ENCODE results near the gene ETFDH.
"Not testable (repeated sequence)": the region's sequence is repeated elsewhere in the genome, so short reads cannot be mapped to it uniquely, and the experiment has no call there.

Gene ETFDH

DNA sequence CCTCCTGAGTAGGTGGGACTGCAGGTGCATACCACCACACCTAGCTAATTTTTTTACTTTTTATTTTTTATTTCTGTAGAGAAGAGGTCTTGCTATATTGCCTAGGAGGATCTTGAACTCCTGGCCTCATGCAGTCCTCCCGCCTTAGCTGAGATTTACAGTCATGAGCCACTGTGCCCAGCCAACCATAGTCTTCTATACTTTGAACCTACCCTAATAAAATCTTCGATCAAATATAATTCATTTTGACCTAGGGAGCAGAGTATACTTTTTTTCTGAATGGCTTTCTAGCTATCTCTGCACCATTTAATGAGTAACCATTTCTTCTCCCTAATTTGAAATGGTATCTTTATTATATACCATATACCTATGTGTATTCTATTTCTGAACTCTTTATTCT, 6.7 kb downstream of the ETFDH start:
- no peak for DNase-seq (ENCODE audit: low read depth in 2 of 2)

DNA sequence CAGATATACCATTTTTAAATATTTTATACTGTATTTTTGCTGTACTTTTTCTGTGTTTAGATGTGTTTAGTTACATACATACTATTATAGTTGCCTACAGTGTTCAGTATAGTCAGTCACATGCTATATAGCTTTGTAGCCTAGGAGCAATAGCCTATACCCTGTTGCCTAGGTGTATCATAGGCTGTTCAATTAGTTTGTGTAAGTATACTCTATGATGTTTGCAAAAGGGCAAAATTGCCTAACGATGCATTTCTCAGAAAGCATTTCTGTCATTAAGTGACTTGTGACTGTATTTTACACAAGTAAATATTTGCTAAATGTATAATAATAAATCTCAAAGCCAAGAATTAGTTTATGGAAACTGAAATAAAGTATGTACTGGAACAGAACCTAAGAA, 9.5 kb downstream of the ETFDH start:
- no peak for DNase-seq (ENCODE audit: low read depth in 2 of 2)

DNA sequence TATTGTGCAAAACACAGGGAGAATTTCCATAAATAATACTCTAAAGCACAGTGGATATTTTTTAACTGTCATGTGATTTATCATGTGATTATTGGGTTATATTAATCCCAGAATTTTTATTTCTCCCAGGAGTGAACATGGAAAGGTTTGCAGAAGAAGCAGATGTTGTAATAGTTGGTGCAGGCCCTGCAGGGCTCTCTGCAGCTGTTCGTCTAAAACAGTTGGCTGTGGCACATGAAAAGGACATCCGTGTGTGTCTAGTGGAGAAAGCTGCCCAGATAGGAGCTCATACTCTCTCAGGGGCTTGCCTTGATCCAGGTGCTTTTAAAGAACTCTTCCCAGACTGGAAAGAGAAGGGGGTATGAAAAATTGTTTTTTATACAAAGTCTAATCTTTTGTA, 10.0 kb downstream of the ETFDH start:
- DNase-seq (ENCODE audit: low read depth in 2 of 2): no peak

DNA sequence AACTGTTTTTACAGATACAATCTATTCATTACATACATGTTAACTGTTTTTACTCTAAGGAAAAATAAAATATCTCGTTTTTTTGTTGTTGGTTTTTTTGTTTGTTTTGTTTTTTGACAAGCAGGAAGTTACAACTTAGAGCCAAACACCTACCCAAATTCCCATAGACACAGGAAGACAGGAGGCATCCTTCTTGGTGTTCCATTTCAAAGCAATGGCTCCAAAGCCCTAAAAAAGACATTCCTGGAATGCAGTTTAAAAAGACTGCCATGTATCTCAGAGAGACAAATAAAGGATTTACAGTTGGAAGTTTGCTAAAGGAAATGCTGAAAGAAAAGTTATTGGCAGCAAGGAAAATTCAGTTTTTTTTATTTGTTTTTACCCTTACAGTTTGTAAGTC, 16.7 kb downstream of the ETFDH start:
- DNase-seq (ENCODE audit: low read depth in 2 of 2): no peak

DNA sequence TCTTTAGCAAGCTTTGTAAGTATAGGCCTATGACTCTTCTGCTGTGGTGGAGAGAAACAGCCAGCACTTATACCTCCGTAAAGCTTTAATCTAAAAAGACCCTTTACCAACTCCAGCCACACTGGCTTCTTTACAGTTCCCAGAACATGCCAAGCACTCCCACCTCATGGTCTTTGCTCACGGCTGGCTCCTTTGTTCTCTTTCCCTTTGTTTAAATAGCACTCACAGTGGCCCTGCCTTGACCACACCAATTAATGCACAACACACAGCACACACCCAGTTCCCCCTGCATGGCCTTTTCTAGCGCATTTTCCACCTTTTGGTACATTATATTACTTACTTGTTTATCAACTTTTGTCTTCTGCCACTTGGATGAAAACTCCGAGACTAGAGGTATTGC, 32.2 kb downstream of the ETFDH start:
- DNase-seq (ENCODE audit: low read depth in 2 of 2): no peak

DNA sequence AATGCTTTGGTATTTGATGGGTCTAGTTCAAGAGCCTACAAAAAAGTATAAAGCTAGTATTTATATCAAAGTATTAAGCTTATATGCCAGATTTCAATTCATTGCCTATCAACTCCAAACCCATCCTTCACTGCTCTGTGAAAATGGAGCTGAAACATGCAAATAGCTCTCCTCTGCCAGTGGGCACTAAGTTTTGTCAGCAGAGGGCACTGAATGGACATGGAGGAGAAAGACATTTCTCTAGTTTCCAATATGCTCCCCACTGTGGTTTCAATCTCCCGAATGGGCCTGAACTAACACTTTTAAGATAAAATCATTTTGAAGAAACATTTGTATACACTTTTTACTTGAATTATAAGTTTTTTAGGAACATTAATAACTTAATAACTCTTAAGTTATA, 38.7 kb downstream of the ETFDH start:
- no peak for DNase-seq (ENCODE audit: low read depth in 2 of 2)

DNA sequence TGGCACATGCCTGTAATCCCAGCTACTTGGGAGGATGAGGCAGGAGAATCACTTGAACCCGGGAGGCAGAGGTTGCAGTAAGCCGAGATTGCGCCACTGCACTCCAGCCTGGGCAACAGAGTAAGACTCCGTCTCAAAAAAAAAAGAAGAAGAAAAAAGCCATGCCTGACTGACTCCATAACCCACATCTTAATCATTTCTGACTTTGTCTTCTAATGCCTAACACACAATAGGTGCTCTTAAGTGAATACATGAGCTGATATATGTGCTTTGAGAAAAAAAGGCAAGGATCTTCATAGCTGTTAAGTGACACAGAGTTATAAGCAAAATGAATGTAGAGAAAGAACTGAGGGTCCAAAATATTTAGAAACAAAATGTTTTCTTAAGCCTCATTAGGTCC, 40.5 kb downstream of the ETFDH start:
- DNase-seq (ENCODE audit: low read depth in 2 of 2): not testable (repeated sequence)

DNA sequence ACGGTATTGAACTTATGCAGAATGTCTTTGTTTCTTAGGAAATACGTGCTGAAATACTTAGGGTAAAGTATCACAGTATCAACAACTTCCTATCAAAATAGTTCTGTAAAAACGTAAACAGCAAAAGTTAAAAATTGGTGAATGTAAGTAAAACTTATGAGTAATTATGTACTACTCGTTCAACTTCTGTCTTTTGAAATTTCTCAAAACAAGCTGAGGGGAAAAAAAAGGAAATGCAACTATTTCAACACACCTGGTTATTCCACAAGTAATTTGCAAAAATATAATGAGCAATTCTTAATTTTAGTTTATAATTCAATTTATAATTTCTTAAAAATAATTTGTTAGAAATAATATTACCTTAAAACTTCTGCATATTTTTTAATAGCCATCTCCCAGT, 42.8 kb downstream of the ETFDH start:
- DNase-seq (ENCODE audit: low read depth in 2 of 2): no peak

DNA sequence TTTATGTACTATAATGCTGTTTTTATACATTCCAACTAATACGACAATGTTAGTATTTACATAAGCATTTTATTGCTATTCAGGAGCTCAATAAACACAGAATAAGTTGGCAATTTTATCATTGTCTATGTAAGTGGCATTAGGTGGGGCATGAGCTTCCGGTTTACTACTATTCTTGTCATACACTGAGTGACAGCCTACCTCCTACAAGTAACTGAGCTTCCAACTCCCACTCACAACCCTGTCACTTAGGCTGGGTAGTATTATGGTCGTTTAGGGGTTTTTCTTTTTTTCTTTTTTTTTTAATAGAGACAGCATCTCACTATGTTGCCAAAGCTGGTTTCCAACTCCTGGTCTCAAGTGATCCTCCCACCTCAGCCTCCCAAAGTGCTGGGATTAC, 43.7 kb downstream of the ETFDH start:
- no peak for DNase-seq (ENCODE audit: low read depth in 2 of 2)

DNA sequence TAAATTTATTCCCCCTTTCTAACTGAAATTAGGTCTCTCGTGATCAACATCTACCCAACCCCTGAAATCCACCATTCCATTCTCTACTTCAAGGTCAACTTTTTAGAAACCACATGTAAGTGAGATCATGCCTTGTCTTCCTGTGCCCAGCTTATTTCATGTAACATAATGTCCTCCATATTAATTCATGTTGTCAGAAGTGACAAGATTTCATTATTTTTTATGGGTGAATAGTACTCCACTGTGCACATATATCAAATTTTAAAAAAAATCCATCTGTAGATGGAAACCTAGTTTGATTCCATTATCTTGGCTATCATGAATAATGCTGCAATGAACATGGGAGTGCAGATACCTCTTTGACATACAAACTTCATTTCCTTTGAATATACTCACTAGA, 49.6 kb downstream of the ETFDH start:
- no peak for DNase-seq (ENCODE audit: low read depth in 2 of 2)

DNA sequence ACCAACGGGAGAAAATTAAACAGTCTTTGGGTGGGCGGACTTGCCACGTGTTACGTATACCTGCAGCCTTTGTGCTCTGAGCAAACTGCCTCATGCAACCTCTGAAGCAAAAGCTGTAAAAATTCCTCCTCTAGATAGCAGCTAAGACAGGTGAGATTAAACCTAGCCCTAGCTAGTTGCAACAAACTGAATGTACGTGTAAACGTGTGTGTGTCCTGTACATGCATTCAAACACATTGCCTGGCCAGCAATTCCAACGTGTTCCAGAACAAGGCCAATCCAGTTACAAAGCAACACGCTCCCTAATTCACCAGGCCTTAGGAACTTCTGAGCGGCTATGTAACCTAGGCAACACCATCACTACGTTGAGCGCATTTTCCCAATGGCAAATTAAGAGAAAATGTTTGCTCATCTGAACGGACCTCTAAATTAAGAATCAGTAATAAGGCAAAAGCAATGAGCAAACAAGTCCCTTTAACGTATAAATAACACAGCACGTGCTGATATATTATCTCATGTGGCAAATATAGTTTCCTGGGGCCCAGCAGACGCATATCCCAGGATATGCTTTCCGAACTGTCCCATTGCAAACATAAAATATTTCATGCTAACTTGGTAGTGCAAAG, 50.3 kb downstream of the ETFDH start:
- DNase-seq (ENCODE audit: low read depth in 2 of 2): no peak

DNA sequence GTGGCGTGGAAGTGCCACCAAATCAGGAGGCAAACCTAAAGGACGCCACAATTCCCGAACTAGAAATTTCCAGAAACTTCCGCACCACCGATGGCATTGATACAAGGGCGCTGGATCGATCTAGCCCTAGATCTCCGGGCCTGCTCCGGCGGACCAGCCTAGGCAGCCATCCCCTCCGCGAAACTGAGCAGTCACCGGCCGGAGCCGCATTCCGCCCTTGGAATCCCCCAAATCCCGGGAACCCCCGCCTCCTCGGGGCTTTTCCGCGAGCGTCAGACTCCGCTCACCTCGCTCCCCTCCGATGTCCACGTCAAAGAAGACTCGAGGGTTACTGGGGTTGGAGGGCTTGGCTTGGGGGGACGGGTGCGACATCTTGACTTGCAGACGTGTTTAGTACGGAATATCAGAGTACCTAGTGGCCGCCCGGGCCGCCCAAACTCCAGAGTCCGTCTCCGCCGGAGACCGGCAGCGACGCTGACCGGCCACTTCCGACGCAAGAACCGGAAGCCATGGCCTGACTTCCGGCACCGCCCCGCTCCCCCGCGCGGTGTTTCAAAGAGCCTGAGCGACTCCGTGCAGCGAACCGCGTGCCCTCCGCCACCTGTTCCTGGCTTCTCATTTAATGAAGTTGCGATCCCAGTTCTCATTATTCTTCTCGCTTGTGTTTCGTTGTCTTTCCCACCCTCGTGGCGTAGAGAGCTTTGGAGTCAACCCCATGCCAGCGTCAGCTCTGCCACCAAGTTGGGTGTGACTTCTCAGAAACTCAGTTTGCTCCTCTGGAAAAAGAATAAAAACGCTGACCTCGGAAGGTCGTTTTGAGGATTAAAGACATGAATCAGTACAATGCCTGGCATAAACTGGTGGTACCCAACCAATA, 51.1 kb downstream of the ETFDH start, which contains the start of gene PPID:
PPID (minus strand) TSS at position 480 of the 877 bp plus-strand sequence; CDS start at position 372, 108 bp downstream.
- DNase-seq (ENCODE audit: low read depth in 2 of 2): peak; percentile 76 to 79

DNA sequence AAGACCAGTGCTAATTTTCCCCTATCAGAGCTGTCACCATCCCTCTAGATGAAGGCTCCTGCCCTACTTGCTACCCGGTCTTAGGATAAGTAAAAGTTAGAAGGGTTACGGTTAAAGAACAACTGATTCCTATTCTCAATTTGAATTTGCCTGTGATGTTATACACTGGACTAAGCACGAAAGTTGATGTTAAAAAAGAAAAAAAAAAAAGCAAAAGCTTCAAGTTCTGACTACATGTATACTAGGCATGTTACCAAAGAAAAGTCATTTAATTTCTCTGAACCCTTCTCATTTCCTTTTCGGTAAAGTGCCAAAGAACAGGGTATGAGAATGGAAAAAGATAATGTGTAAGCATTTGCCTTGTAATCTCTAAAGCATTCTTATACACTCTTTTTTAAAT, 52.5 kb downstream of the ETFDH start:
- no peak for DNase-seq (ENCODE audit: low read depth in 2 of 2)

DNA sequence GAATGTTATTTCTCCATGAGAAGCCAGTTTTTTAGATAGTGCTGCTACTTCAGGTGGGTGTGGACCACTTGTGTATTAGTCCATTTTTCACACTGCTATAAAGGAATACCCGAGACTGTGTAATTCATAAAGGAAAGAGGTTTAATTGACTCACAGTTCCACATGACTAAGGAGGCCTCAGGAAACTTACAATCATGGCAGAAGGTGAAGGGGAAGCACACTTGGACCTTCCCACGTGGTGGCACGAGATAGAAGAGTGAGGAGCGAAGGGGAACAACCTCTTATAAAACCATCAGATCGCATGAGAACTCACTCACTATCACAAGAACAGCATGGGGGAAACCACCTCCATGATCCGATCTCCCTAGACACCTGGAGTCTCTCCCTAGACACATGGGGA, 54.5 kb downstream of the ETFDH start:
- no peak for DNase-seq (ENCODE audit: low read depth in 2 of 2)

DNA sequence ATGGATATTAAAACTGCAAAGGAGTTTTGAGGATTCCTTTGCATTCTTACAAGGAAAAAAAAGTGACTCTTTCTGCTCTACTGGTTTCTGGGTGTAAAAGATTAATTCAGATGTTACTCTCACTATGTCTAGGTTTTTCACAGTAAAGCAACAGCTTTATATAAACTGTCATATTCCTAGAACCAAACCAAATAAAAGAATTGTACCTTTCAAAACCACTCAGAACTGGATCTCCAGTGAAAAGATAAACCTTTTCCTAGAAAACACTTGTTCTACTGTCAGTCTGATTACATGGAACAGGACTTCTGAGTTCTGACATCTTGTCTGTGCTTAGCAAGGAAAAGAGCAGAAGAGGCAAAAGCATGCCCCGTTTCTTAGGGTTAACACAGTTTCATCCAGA, 56.1 kb downstream of the ETFDH start:
- DNase-seq (ENCODE audit: low read depth in 2 of 2): no peak

DNA sequence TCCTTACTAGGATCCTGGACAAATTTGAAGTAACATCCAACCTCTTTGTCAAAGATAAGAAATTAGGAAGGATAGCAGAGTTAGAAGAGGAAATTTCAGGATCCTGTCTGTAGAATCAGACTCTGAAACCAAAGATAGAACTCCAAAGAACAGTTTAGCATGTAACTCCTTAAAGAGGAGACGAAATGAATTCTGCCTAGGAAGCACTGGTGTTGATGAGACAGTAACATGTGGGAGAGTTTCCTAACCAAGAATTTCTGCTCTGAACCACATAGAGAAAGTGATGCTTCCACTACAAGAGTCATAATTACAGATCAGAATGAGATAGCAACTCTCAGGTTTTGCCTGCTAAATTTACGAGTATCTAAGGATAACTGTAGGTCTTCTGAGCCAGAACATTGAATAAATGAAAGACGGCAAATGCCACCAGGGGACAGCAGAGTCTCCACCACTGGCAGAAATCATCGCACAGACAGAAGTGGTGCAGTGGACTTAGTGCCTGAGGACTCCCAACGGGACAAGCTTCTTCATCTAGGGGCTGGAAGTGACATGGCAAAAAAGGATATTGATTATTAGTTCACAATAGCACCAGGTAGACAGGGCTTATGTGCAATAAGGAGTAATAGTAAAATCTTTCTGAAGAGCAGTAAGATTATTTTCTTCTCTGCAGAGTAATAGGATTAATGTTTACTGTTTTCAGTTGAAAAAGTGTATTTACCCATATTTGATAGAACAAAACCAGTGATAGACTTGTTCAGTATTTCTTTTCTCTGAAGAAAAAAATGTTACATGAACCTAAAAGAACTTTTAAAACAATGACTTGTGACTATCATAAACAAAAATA, 57.8 kb downstream of the ETFDH start:
- DNase-seq (ENCODE audit: low read depth in 2 of 2): peak in 1 of 2 donors; percentile 29

DNA sequence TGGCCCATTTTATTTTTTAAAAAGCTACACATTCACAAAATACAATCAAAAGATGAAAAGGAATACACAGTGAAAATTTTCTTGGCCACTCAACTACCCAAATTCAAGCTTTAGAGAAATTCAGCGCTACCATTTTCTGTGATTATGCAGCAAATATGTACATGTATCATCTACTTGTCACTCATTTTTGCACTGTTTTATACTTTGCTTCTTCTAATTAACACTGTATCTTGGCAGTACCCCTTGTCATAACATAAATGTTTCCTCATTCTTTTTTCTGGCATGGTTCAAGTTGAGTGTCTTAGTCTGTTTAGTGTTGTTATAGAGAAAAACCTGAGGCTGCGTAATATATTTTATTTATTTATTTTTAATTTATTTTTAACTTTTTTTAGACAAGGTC, 66.8 kb downstream of the ETFDH start:
- DNase-seq (ENCODE audit: low read depth in 2 of 2): no peak

DNA sequence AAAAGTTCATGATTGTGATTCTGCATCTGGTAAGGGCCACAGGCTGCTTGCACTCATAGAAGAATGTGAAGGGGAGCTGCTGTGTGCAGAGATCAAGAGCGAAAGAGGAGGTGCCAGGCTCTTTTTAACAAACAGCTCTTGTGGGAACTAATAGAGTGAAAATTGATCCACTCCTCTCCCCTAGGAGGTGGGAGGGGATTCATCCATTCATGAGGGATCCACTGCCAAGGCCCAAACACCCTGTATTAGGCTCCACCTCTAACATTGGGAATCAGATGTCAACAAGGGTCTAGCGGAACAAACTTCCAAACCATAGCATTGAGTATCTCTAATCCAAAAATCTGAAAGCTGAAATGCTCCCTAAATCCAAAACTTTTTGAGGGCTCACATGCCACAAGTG, 67.5 kb downstream of the ETFDH start:
- no peak for DNase-seq (ENCODE audit: low read depth in 2 of 2)

DNA sequence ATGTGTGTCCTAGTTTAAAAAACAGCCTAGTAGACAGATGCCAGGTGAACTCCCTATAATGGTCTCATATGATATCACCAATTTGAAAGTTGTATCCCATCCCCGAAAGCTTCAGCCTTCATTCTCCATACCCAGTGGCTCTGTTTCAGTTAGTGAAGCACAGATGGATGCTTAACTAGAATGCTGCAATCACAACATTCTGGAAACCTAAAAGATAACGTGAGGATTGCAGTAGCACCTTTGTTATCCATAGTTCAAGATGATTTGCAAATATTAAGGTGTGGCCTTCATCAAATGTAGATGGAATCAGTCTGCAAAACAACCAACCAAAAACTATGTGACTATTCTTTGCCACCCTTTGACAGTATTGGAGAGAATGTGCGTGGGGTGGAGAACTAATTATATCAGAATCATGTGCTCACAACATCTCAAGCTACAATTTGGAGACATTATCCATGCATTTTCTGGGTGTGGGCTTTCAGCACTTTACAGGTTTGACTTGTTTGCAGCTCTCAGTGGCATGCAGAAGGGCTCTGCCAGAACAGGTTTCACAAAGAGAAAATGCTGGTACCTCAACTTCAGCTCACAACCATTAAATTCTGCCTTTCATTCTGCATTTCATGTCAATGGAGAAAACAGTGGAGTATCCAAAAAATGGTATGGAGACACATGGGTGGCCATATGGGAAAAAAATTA, 69.4 kb downstream of the ETFDH start:
- DNase-seq (ENCODE audit: low read depth in 2 of 2): no peak

DNA sequence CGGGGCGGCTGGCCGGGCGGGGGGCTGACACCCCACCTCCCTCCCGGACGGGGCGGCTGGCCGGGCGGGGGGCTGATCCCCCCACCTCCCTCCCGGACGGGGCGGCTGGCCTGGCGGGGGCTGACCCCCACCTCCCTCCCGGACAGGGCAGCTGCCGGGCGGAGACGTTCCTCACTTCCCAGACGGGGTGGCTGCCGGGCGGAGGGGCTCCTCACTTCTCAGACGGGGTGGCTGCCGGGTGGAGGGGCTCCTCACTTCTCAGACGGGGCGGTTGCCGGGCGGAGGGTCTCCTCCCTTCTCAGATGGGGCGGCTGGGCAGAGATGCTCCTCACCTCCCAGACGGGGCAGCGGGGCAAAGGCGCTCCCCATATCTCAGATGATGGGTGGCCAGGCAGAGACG, 74.4 kb downstream of the ETFDH start:
- not testable (repeated sequence) for DNase-seq (ENCODE audit: low read depth in 2 of 2)

DNA sequence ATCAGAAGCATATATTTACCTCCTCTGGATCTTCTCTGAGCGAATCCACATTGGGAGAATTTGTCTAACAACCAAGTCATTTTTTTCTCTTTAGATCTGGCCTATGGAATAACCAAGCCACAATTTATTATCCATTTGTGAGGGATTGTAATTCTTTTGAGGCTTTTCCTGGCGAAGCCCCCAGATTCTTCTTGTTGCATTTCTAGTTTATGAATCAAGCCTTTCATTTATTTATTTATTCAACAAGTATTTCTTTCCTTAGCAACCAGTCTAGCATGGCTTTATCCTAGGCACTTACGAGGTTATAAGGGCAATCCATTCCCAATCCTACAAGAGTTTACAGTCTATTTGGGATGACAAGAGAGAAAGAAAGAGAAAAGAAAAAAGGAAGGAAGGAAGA, 78.3 kb downstream of the ETFDH start:
- DNase-seq (ENCODE audit: low read depth in 2 of 2): no peak

All from stimulated activated CD4-positive, alpha-beta T cell treated with anti-CD3 and anti-CD28 coated beads, Interleukin-15, amount 100 ng/mL, for 48 hours (primary cell).